GM12878 (cell line): ENCODE data around the gene PHACTR1. TPM values are rescaled to one million over a fixed set of nuclear protein-coding genes. Genes with fewer than 3 reads are reported as not detected.

ENCODE experiments used
- ATAC-seq: fragments of 200-7000 bp; cut with Tn5 transposase; 3 replicates; pipeline ENCODE4 v1.9.1; 2020; ENCODE audit warnings: mild to moderate bottlenecking, moderate library complexity
- BruUV-seq: library from RNA; stranded (reverse); fragments of 400-500 nt; replicated peaks from 2 replicates; lab custom pipeline; 2021; lab: Mats Ljungman, UMichigan
- CTCF ChIA-PET: fragments of 300-600 bp; sonication (Branson Sonifier 250); formaldehyde crosslinking; extraction: SDS; loops from one replicate; lab custom pipeline; 2021; ENCODE audit warnings: inconsistent platforms; lab: Yijun Ruan, JAX
- POLR2A ChIA-PET: fragments of 350-600 bp; formaldehyde crosslinking; extraction: SDS; loops from one replicate; lab custom pipeline; 2021; ENCODE audit warnings: inconsistent platforms; lab: Charles Lee
- RAD21 ChIA-PET: fragments of 300-600 bp; sonication (Branson Sonifier 250); formaldehyde crosslinking; loops from one replicate; lab custom pipeline; 2023; ENCODE audit warnings: antibody characterized with exemption; ENCODE audit not compliant: unreplicated experiment; lab: Charles Lee
- SMC1A ChIA-PET: fragments of 300-600 bp; sonication (Branson Sonifier 250); formaldehyde crosslinking; loops from one replicate; lab custom pipeline; 2023; ENCODE audit not compliant: unreplicated experiment, uncharacterized antibody; lab: Charles Lee
- DNase-seq: peaks from one replicate; pipeline ENCODE4 v3.0.0-alpha.2; 2011; ENCODE audit warnings: low read depth, low spot score
- FAIRE-seq: peaks from 3 replicates; lab custom pipeline; 2011; peaks lifted over from hg19 to GRCh38; lab: Jason Lieb, UNC
- H2AFZ ChIP-seq: 2 replicates; pipeline ENCODE4 v1.6.0; 2011; ENCODE audit warnings: low read depth, low read length, control low read depth; ENCODE audit not compliant: control insufficient read depth
- H3K27ac ChIP-seq: 2 replicates; pipeline ENCODE4 v1.5.1; 2011; ENCODE audit warnings: control low read depth; ENCODE audit not compliant: control insufficient read depth, insufficient read depth
- H3K27me3 ChIP-seq, 2 experiments: replicated peaks in 1 of 2; 2 replicates each; pipeline versions ENCODE4 v1.6.0 to v1.6.1; 2011; ENCODE audit warnings: low read length in 1 of 2; ENCODE audit not compliant: control insufficient read depth in 2 of 2, insufficient read depth in 2 of 2
- H3K36me3 ChIP-seq, 2 experiments: 2 replicates each; pipeline ENCODE4 v1.5.1; 2011; ENCODE audit warnings: low read length in 1 of 2; ENCODE audit not compliant: control insufficient read depth in 2 of 2, insufficient read depth in 2 of 2
- H3K4me1 ChIP-seq: 2 replicates; pipeline ENCODE4 v1.6.1; 2011; ENCODE audit warnings: mild to moderate bottlenecking, low read length, moderate library complexity, mixed read lengths; ENCODE audit not compliant: control insufficient read depth, insufficient read depth
- H3K4me2 ChIP-seq: 2 replicates; pipeline ENCODE4 v1.6.0; 2011; ENCODE audit warnings: control low read depth; ENCODE audit not compliant: control insufficient read depth, insufficient read depth
- H3K4me3 ChIP-seq: fragments of 200-600 bp; sonication (generic); 2 replicates; pipeline ENCODE4 v1.5.1; 2016
- H3K79me2 ChIP-seq: 2 replicates; pipeline ENCODE4 v1.6.0; 2011; ENCODE audit warnings: low read length; ENCODE audit not compliant: control insufficient read depth, insufficient read depth
- H3K9ac ChIP-seq: 2 replicates; pipeline ENCODE4 v1.8.0; 2011; ENCODE audit warnings: low read length, control low read depth, mixed read lengths; ENCODE audit not compliant: control insufficient read depth, insufficient read depth
- H3K9me3 ChIP-seq: replicated peaks from 3 replicates; pipeline ENCODE4 v1.5.1; 2011; ENCODE audit warnings: mild to moderate bottlenecking, low read length; ENCODE audit not compliant: control insufficient read depth, insufficient read depth
- H4K20me1 ChIP-seq: 2 replicates; pipeline ENCODE4 v1.6.0; 2011; ENCODE audit not compliant: control insufficient read depth, insufficient read depth
- BCL11A ChIP-seq: IDR thresholded peaks from 2 replicates; pipeline ENCODE4 v1.6.1; 2011; ENCODE audit warnings: low read depth, low read length
- E4F1 ChIP-seq: fragments of 450-650 bp; IDR thresholded peaks from 2 replicates; pipeline ENCODE4 v1.6.1; 2018; ENCODE audit warnings: borderline replicate concordance, mild to moderate bottlenecking; ENCODE audit not compliant: partially characterized antibody
- HCFC1 ChIP-seq: fragments of 150-350 bp; IDR thresholded peaks from 2 replicates; pipeline ENCODE4 v1.6.1; 2014; ENCODE audit warnings: low read length
- HDGF ChIP-seq: fragments of 450-650 bp; IDR thresholded peaks from 2 replicates; pipeline ENCODE4 v1.6.1; 2016; ENCODE audit warnings: antibody characterized with exemption
- MTA3 ChIP-seq: IDR thresholded peaks from 2 replicates; pipeline ENCODE4 v1.6.1; 2012; ENCODE audit warnings: low read length, inconsistent platforms, borderline replicate concordance
- NBN ChIP-seq: fragments of 450-650 bp; IDR thresholded peaks from 2 replicates; pipeline ENCODE4 v1.6.1; 2016
- NRF1 ChIP-seq: conservative IDR thresholded peaks from 2 replicates; pipeline ENCODE4 v1.6.1; 2011; ENCODE audit warnings: mild to moderate bottlenecking, low read depth, low read length, improper control_type of control experiment
- PBX3 ChIP-seq: IDR thresholded peaks from 2 replicates; pipeline ENCODE4 v1.6.1; 2011; ENCODE audit warnings: mild to moderate bottlenecking, low read depth, low read length, moderate library complexity; ENCODE audit not compliant: insufficient replicate concordance
- PKNOX1 ChIP-seq: fragments of 450-650 bp; IDR thresholded peaks from 2 replicates; pipeline ENCODE4 v1.6.1; 2016; ENCODE audit warnings: mild to moderate bottlenecking
- POLR2AphosphoS2 ChIP-seq: IDR thresholded peaks from 2 replicates; pipeline ENCODE4 v1.6.1; 2011; ENCODE audit warnings: low read depth, mild to moderate bottlenecking, low read length, improper control_type of control experiment, moderate library complexity
- POLR2AphosphoS5 ChIP-seq: IDR thresholded peaks from 2 replicates; pipeline ENCODE4 v1.6.1; 2011; ENCODE audit warnings: mild to moderate bottlenecking, low read length, inconsistent platforms
- RAD51 ChIP-seq: fragments of 450-650 bp; IDR thresholded peaks from 2 replicates; pipeline ENCODE4 v1.6.1; 2016; ENCODE audit warnings: moderate library complexity, mild to moderate bottlenecking, inconsistent platforms
- RCOR1 ChIP-seq: conservative IDR thresholded peaks from 2 replicates; pipeline ENCODE4 v1.6.1; 2012; ENCODE audit warnings: low read depth, low read length, improper control_type of control experiment
- RUNX3 ChIP-seq: IDR thresholded peaks from 2 replicates; pipeline ENCODE4 v1.6.1; 2012; ENCODE audit warnings: low read length, inconsistent platforms
- SIN3A ChIP-seq: IDR thresholded peaks from 2 replicates; pipeline ENCODE4 v1.6.1; 2012; ENCODE audit warnings: low read depth, low read length, improper control_type of control experiment
- SUPT20H ChIP-seq: IDR thresholded peaks from 2 replicates; pipeline ENCODE4 v1.6.1; 2011; ENCODE audit warnings: low read depth, mild to moderate bottlenecking, low read length, moderate library complexity, borderline replicate concordance; ENCODE audit not compliant: control insufficient read depth
- SUZ12 ChIP-seq: fragments of 200-600 bp; sonication (generic); IDR thresholded peaks from one replicate; pipeline ENCODE4 v1.6.1; 2018; ENCODE audit warnings: antibody characterized with exemption, mild to moderate bottlenecking; ENCODE audit not compliant: unreplicated experiment
- TARDBP ChIP-seq: IDR thresholded peaks from 2 replicates; pipeline ENCODE4 v1.6.1; 2016; ENCODE audit warnings: borderline replicate concordance
- TCF12 ChIP-seq: IDR thresholded peaks from 2 replicates; pipeline ENCODE4 v1.6.1; 2011; ENCODE audit warnings: low read depth, mild to moderate bottlenecking, low read length
- TCF7 ChIP-seq: IDR thresholded peaks from 2 replicates; pipeline ENCODE4 v1.6.1; 2014; ENCODE audit warnings: antibody characterized with exemption, borderline replicate concordance
- ZNF207 ChIP-seq: fragments of 450-650 bp; IDR thresholded peaks from 2 replicates; pipeline ENCODE4 v1.6.1; 2014; ENCODE audit warnings: antibody characterized with exemption, mild to moderate bottlenecking, borderline replicate concordance
- WGBS: methylation state at CpG from one replicate; pipeline ENCODE4 v1.1.6; 2016; ENCODE audit warnings: low lambda C conversion rate; ENCODE audit not compliant: insufficient replicate concordance, insufficient coverage; ENCODE audit errors: missing lambda C conversion rate; 5-methylcytosine and 5-hydroxymethylcytosine counted together
- in situ Hi-C: fragments of 300-500 bp; cut with MboI; formaldehyde crosslinking; loops from 9 replicates; pipeline ENCODE4 v1.14.3; 2018; ENCODE audit warnings: mixed read lengths
- intact Hi-C: fragments of 100-400 bp; cut with micrococcal nuclease; formaldehyde crosslinking; loops from one replicate; pipeline ENCODE4 v1.14.2; 2022; ENCODE audit not compliant: unreplicated experiment
- polyA plus RNA-seq, 11 experiments: library from polyadenylated mRNA; depleted of rRNA in 4 of 11; unstranded in 6 of 11; stranded (reverse) in 5 of 11; fragments of >200 nt; fragmentation: Nextera tagmentation in 4 of 11; fragmentation: Illumina TruSeq in 1 of 11; extraction: Ambion mirVana in 4 of 11; extraction: Trizol in 1 of 11; gene quantifications; 1 replicate in 1 of 11; 2 replicates in 10 of 11; pipeline versions ENCODE4 v1.2.1 to v1.2.3, GENCODE V29; 2011 to 2016; ENCODE audit warnings: inconsistent platforms in 2 of 11, missing spikeins in 2 of 11, low read depth in 1 of 11
- total RNA-seq, 4 experiments: library from RNA; depleted of rRNA in 3 of 4; stranded (reverse); fragments of >200 nt in 3 of 4; fragmentation: Illumina TruSeq in 1 of 4; extraction: Trizol in 1 of 4; gene quantifications; 2 replicates each; pipeline versions ENCODE4 v1.2.1 to v1.2.3, GENCODE V29; 2013 to 2021

The PHACTR1 gene
- total and polyA plus RNA-seq, 10 of the 15 experiments (the other 5 are each of a cell fraction or from before 2014, with no cell fraction given), result 34.2 to 94.6 (median 62.3) TPM

DNA sequence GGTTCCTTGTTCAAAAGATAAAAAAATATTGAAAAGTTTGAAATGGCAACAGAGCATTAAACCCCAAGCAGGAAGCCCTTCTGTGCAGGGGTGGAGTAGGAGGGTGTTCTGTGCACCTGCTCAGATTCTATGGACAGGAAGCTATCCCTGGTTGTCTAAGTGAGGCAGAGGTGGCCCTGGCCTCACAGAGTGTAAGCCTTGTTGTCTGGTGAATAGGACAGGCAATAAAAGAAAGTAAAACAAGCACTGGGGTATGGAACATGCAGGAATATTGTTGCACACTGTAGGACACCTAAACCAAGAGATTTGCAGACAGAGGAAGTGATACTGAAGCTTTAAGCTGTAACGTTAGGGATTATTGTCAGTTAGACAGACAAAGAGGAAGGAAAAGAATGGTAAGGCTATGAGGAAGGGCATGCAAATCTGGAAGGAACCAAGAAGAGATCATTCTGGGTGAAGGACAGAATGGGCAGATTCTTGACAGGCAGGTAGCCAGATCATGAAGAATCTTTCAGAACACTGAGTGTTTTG lies 545.0 kb downstream of the PHACTR1 start:
- CTCF ChIA-PET, result interaction anchor here (0.9 to 5.2 kb wide), 5 partner anchors 11 to 69 kb away, joined by 3 to 45 read pairs (median 14); no protein-coding TSS in a partner anchor
- TF ChIP-seq POLR2AphosphoS5 (no peak), TCF12 (peak; percentile 56; the same call in 1 of the 2 replicates), MTA3 (peak; percentile 24), SIN3A (no peak), PKNOX1 (peak; percentile 80), RUNX3 (peak; percentile 67), RAD51 (no peak), SUZ12 (no peak), NRF1 (no peak), SUPT20H (no peak), RCOR1 (no peak), E4F1 (no peak), HDGF (peak; percentile 59; the same call in 1 of the 2 replicates), BCL11A (peak; percentile 1; the same call in 1 of the 2 replicates), TCF7 (no peak), ZNF207 (no peak), NBN (peak; percentile 85), POLR2AphosphoS2 (no peak), HCFC1 (no peak), PBX3 (no peak), TARDBP (no peak)

More for the DNA sequence above, 545.0 kb downstream of the PHACTR1 start:
- 0% methylated on average over 1 of the region's 1 CpG for WGBS
- Histone ChIP-seq H3K36me3 (no peaks in the 10 kb centered on the region), H4K20me1 (no peaks in the 10 kb centered on the region), H3K9ac (peak overlapping the region; percentile 38), H2AFZ (peak overlapping the region; percentile 66), H3K4me1 (peaks cover 59% of the 10 kb centered on the region), H3K27me3 (no peaks in the 10 kb centered on the region), H3K4me2 (peak overlapping the region; percentile 96), H3K79me2 (no peaks in the 10 kb centered on the region), H3K9me3 (peaks cover 6% of the 10 kb centered on the region), H3K4me3 (peak overlapping the region; percentile 52; the same call in 1 of the 2 replicates), H3K27ac (peak overlapping the region; percentile 50)
- ATAC-seq (peak; percentile 57), FAIRE-seq (peak; percentile 78), DNase-seq (peak; percentile 80)
- SMC1A ChIA-PET, result interaction anchor here (0.9 to 6.6 kb wide), 12 partner anchors 8 to 168 kb away, joined by 3 to 81 read pairs (median 4); no protein-coding TSS in a partner anchor
- in situ Hi-C loops (no loop called here), intact Hi-C loops (no loop called here)
- POLR2A ChIA-PET, result interaction anchor here (1.0 to 3.3 kb wide), 5 partner anchors 10 to 41 kb away, joined by 3 to 26 read pairs (median 12); no protein-coding TSS in a partner anchor
- BruUV-seq, result no TSS peak
- RAD21 ChIA-PET, result interaction anchor here (0.8 to 5.0 kb wide), 12 partner anchors 11 to 167 kb away, joined by 3 to 116 read pairs (median 4); no protein-coding TSS in a partner anchor
